NCI-H1092 treated with DMSO at 0.1 percent for 48 hours (cell line): ENCODE measurements around the gene UMAD1.

ENCODE experiments used
- DNase-seq: peaks from one replicate; lab custom pipeline; 2025; lab: John Stamatoyannopoulos, UW

Gene UMAD1

GRCh38 chr7:7640221-7641128, at the start of gene UMAD1:
Gene UMAD1 (plus strand): TSS chr7:7640752. CDS start chr7:7673372, 32,620 bp downstream.
- peak; percentile 100 for DNase-seq

GRCh38 chr7:7595451-7595850, 45.1 kb upstream of the UMAD1 start:
- DNase-seq, result peak; percentile 55

- DNase-seq, result no peak
Measured at GRCh38 chr7:7596176-7596575, 44.4 kb upstream of the UMAD1 start.

GRCh38 chr7:7607010-7607409, 33.5 kb upstream of the UMAD1 start:
- DNase-seq, result no peak

- DNase-seq, result no peak
Measured at GRCh38 chr7:7609330-7609729, 31.2 kb upstream of the UMAD1 start.

GRCh38 chr7:7612519-7612918, 28.0 kb upstream of the UMAD1 start:
- no peak for DNase-seq

- DNase-seq, result no peak
Measured at GRCh38 chr7:7613210-7613609, 27.3 kb upstream of the UMAD1 start.

GRCh38 chr7:7614018-7614741, 26.4 kb upstream of the UMAD1 start:
- DNase-seq, result no peak

GRCh38 chr7:7617550-7617949, 23.0 kb upstream of the UMAD1 start:
- DNase-seq, result no peak

- no peak for DNase-seq
Measured at GRCh38 chr7:7618410-7618809, 22.1 kb upstream of the UMAD1 start.

GRCh38 chr7:7620236-7620635, 20.3 kb upstream of the UMAD1 start:
- no peak for DNase-seq

GRCh38 chr7:7620644-7621210, 19.8 kb upstream of the UMAD1 start:
- DNase-seq, result no peak

GRCh38 chr7:7628476-7628875, 12.1 kb upstream of the UMAD1 start:
- DNase-seq, result no peak

- DNase-seq, result no peak
Measured at GRCh38 chr7:7630626-7631329, 9.8 kb upstream of the UMAD1 start.

GRCh38 chr7:7639421-7639820, 1.1 kb upstream of the UMAD1 start:
- DNase-seq, result no peak

GRCh38 chr7:7639847-7640220, 718 bp upstream of the UMAD1 start:
- DNase-seq, result peak; percentile 50

GRCh38 chr7:7641129-7641663, 644 bp downstream of the UMAD1 start:
- DNase-seq, result no peak

GRCh38 chr7:7642081-7642480, 1.5 kb downstream of the UMAD1 start:
- DNase-seq, result no peak

- no peak for DNase-seq
Measured at GRCh38 chr7:7647495-7648036, 7.0 kb downstream of the UMAD1 start.

GRCh38 chr7:7650682-7651206, 10.2 kb downstream of the UMAD1 start:
- DNase-seq, result no peak

GRCh38 chr7:7651479-7651878, 10.9 kb downstream of the UMAD1 start:
- DNase-seq, result no peak
